Measurements from ENCODE around the gene RERE.

DNA sequence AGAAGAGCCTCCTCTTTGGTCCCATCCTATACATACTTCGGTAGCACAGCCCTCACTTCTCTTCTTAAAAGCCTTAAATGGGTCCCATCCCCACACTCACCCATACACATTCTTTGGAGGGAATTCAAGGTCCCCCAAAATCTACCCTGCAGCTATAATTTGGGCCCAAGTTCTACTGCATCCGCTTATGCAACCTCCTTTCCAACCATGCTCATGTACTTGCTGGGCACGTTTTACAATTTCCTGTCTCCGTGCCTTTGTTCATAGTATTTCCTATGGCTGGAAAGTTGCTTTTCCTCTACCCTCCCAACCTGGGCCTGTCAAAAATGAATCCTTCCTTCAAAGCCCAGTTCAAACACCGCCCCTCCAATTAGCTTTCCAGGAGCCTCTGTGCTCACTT lies 399.8 kb downstream of the RERE start:
- TF ChIP-seq, protein P1, sequence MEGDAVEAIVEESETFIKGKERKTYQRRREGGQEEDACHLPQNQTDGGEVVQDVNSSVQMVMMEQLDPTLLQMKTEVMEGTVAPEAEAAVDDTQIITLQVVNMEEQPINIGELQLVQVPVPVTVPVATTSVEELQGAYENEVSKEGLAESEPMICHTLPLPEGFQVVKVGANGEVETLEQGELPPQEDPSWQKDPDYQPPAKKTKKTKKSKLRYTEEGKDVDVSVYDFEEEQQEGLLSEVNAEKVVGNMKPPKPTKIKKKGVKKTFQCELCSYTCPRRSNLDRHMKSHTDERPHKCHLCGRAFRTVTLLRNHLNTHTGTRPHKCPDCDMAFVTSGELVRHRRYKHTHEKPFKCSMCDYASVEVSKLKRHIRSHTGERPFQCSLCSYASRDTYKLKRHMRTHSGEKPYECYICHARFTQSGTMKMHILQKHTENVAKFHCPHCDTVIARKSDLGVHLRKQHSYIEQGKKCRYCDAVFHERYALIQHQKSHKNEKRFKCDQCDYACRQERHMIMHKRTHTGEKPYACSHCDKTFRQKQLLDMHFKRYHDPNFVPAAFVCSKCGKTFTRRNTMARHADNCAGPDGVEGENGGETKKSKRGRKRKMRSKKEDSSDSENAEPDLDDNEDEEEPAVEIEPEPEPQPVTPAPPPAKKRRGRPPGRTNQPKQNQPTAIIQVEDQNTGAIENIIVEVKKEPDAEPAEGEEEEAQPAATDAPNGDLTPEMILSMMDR (IDR thresholded peaks at IDR 0.05; ENCODE audit: extremely low read depth in 1 of 2, insufficient read depth in 1 of 2, low read depth in 1 of 2, low read length in 2 of 2) = no peak
- TF ChIP-seq POLR2AphosphoS5 (IDR thresholded peaks at IDR 0.05; ENCODE audit: insufficient read depth, low read depth, low read length) = no peak
- no peak for TF ChIP-seq EZH2 (IDR thresholded peaks at IDR 0.05; ENCODE audit: borderline replicate concordance, low read depth, low read length, severe bottlenecking)
- no peak for TF ChIP-seq POLR2A (IDR thresholded peaks at IDR 0.05; ENCODE audit: low read depth, low read length)
- no peak for TF ChIP-seq MYC (IDR thresholded peaks at IDR 0.05; ENCODE audit: low read depth, low read length)
- no peak for TF ChIP-seq GATA2 (IDR thresholded peaks at IDR 0.05; ENCODE audit: insufficient read depth, insufficient read length, low read depth, low read length)
- TF ChIP-seq, protein P2, sequence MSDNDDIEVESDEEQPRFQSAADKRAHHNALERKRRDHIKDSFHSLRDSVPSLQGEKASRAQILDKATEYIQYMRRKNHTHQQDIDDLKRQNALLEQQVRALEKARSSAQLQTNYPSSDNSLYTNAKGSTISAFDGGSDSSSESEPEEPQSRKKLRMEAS (IDR thresholded peaks at IDR 0.05; ENCODE audit: insufficient read depth, insufficient read length) = no peak
